Measurements from ENCODE around the gene MTUS2.

Gene MTUS2

DNA sequence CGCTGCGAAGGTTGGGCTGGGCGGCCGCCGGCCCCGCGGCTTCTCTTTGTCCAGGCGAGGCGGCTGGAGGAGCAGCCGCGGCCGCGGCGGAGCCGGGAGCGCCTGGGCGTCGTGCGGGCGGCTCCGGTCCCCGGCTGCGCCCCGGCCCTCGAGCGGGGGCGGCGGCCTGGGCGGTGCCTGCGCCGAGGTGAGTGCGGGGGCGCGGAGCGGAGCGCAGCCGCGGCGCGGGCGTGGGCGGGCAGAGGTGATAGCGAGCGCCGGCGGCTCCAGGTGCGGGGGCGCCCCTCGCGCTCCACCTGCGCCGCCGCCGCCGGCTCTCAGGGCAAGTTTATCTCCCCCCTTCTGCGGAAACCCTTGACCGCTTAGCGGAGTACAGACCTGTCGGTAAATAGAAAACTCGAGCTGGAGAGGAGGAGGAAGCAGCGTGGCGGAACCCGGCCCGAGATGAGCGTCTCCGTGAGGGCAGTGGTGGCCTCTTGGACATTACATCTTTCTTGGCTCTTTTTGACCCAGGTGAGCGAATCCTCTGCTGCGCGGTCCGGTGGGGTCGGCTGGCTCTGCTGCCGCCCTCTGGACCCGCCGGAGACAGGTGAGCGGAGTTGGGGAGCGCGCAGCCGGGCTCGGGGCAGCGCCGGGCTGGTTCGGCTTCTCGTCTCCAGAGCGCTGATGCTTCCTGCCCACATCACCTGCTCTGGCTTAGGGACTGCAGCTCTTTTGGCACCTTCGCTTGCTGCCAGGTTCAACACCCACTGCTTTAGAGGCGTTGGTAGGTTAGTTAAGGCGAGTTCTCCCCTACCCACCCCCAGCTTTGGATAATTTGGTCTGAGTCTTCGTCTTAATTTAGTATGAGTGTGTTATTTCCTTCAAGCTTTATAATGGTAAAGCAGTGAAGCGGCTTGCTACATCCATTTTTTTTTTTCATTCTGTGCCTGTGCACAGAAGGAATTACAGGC lies at the start of gene MTUS2:
Gene MTUS2, plus strand, starts transcription at position 241 of the 953 bp plus-strand sequence.
- no peak for FAIRE-seq

DNA sequence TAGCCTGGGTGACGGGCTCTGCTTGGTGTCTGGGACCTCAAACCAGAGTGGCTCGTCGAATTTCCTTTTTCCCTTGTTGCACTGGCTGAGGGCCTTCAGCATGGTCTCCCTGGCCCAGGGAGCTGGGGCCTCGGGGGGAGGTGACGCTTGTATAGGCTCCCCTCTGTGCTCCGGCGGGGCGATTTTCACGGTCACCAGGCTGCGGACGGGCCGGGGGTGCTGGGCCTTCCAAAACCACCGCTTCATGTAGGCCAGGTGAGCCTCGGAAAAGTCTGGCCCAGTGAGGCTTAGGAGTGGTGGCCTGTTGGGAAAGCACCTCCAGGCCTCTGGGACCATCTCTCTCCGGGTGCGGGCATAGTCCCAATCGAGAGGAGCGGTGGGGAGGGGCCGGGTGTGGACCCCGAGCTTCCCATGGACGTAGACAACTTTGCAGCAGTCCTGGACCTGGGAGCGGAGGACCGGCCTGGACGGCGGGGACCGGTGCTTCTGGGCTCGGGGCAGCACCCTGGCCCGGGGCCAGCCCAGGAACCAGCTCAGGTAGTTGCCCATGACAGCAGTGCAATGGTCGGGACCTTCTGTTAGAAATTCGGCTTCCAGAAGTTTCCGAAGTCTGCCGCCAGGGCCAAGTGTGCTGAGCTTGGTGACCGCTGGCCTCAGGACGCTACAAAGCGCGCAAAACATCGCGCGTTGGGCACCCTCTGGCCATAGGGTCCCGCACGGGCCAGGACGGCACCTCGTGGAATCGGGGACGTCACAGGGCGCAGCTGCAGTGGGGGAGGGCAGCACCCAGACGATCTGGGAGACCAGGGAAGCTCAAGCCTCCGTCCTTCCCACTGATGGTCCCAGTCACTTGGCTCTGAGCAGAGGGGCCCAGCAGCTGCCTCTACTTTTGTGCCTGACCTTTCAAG lies 41.6 kb upstream of the MTUS2 start:
- no peak for FAIRE-seq

DNA sequence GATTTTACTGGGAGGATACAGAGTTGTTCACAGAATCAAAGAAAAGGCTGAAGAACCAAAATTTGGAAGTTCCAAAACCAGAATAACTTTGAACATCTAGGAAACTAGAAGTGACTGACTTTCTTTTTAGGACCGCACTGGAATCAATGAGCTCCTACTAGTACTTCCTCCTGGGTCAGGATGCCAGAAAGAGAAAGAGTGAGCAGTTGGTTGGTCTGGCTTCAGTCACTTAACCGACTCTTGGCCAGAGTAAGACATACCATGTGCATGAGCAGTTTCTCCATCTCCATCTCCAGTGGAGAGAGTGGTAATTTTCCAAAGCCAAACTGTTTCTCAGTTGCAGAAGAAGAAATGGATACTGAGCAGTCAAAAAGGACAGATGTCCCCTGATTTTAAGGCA lies 27.1 kb upstream of the MTUS2 start:
- no peak for FAIRE-seq

DNA sequence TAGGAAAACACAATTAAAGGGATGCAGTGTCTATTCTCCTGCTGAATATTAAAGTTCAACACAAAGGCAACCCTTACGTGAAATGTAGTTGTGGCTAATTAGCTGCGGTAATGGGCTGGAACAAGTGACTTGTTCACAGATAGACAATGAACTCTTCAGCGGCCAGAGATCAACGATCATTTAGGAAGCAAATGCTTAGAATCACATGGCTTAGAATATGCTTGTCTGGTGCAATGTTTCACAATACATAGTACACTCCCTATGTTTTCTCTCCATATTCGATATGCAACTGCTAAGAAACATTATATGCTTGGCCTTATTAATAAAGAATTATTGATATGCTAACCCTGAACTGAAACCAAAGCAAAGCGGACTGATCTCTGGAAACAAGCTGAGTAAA lies 25.7 kb upstream of the MTUS2 start:
- no peak for FAIRE-seq

DNA sequence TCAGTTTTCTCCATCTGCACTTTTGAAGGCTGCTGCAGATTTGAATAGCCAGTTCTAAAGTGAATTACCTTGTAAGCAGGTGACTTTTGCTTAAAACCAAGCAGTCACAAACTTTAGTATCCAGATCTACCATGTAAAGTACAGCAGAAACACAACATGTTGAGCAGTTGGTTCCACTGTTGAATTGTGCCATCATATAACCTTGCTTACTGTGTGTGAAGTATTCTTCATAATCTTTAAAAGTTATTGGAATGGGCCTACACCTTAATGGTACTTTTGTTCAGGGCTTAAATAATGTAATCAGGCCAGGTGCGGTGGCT lies 23.2 kb upstream of the MTUS2 start:
- no peak for FAIRE-seq

DNA sequence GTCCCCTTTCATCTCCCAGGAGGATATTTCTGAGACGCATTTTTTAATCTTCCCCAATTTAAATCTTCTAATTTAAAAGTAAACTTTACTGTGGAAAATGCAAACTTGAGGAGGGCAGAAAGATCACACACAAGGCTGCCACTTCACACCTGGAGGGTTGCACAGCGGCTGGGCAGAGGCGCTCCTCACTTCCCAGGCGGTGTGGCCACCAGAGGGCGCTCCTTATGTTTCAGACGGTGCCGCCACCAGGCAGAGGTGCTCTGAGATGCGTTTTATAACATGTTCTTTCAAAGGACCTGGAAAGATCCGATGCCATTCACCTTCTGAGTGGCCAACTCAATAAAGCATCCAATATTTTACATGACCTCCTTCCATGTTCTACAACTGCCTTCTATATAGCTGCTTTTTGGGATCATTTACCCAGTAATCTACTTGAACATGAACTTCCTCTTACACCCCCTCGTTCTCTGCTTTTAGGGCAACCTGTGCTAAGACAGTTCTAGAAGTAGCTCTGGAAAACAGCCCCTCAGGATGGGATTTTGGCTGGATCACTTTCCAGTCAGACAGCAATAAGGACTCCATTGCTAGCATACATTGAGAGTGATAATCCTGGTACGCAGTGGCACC lies 14.8 kb upstream of the MTUS2 start:
- no peak for FAIRE-seq

DNA sequence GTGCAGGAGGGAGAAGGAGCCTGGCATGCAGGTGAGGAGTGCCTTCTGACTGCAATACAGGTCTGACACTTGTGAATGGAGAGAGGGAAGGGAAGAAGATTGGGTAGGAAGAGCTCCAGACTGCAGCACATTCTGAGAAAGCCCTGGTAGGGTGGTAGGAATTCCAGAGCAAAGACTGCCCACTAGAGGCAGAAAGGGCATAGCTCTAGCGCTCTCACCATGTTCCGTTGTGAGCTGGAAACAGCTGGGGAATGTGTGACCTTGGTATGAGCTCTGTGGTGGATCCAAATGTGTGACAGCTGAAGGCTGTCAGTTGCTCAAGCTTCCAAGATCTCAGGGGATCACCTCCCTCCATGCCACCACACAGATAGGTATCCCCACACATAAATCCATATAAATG lies 2.9 kb upstream of the MTUS2 start:
- no peak for FAIRE-seq

DNA sequence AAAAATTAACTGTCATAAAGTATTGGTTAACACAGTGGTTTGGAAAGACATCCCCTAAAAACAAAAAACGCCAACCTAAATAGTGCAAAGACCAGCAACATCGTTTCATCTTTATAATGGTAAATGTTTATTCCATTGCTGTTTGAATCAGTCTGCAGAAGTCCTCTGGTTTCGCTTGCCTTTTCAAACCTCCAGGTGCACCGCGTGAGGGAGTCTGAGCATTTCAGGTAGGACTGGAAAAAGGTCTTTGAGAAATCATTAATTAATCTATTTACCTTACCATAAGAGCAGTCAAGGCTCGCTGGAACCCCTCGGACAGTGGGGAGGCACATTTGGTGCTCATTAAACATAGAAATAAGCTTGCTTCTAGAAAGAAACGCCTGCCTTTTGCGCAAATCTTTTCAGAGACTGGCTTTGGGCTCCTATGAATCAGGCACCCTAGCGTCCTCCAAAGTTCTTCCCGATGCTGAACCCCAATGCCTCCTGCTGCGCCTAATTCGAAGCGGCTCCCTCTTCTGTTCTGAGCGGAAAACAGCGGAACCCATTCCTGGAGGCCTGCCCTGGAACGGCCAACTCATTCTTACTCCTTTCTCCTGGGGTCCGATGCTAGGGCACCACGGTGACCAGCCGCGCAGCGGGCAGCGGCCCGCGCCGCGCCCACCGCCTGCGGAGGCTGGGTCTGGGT lies 951 bp upstream of the MTUS2 start:
- FAIRE-seq = no peak

DNA sequence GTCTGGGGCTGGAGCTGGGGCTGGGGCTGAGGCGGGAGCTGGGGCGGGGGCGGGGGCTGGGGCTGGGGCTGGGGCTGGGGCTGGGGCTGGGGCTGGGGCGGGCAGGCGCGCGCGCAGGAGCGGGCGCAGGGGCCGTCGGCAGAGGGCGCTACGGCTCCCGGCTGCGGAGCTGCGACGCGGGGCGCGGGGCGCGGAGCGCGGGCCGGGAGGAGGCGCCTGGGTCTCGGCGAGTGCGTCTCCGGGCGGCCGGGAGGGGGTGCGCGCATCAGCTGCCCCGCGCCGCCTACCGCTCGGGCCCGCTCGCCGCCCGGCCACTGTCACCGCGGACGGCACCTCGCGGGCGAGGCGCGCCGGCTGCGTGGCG lies 422 bp upstream of the MTUS2 start:
- no peak for FAIRE-seq

DNA sequence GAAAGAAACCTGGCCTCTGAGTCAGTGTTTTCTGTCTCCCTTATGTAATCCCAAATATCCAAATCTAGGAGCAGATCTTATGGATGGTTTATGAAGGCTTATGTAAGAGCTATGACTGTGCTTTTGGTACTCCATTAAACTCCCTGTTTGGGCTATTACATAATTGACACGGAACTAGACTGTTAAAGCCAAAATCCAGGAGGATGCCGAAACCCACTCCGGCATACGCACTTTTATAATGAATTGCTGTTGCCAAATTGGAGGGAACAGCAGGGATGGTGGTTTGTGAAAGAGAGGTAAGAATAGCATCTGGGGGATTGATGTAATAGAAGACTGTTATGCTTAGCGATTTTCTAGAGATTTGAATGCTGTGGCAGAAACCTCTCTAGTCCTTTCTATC lies 2.0 kb downstream of the MTUS2 start:
- FAIRE-seq = no peak

DNA sequence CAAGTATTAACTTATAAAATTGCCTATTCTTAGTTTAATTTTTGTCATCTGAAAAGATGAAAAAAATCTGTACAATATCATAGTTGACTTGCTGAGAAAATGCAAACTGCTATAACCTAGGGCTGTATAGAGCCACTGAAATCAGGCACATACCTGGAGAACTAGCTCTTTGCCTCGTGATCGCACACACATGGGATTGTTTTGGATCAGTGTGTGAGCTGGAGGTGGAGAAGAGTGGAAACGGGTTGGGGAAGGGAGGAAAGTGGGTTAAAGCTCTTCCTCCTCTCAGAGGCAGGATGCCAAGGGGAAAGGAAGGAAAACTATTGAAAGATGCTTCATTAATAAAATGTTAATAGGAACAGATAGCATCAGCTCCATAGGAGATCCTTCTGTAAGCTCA lies 2.7 kb downstream of the MTUS2 start:
- FAIRE-seq = no peak

DNA sequence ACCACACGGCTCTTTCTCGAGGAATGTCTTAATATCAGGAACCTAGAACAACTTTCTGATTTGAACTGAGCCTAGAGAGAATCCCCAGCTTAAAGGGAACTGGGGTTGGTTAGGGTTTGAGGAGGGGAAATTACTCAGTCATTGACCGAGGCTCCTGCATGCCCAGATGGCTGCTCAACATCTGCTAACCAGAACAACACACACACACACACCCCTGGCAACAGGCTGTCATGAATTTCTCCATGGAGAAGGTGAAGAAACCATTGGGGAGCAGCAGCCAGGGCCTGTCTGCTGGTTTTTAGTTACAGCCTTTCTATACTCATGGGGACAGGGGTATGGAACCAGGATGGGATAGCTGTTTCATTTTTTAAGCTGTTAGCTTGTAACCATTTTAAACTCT lies 5.2 kb downstream of the MTUS2 start:
- no peak for FAIRE-seq

DNA sequence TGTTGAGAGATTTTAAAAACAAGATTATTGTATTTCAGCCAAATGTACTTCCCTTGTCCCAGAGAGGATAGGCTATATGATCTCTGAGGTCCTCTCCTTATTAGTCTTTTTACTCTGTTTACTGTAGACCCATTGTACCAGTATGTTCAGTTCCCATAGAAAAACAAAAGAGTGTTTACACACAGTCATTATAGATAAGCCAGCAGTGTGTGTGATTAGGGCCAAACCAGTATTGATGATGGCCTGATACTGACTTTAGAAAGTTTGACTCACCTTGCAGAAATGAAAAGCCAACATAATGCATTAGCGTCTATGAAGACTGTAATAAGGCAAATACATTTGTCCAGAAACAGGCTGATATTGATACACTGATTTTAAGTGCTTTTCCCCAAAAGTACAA lies 6.2 kb downstream of the MTUS2 start:
- FAIRE-seq = no peak

DNA sequence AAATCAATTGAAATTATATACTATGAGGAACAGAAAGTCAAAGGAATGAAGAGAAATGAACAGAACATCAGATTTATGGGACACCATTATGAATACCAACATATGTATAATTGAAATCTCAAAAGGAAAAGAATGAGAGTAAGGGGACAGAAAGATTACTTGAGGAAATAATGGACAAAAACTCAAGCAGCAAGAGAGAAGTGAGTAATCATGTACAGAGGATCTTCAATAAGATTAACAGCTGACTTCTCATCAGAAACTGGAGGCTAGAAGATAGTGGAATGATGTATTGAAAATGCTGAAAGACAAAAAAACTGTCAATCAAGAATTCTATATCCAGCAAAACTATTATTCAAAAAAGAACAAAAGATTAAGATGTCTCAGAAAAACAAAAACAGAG lies 10.4 kb downstream of the MTUS2 start:
- FAIRE-seq = no peak

DNA sequence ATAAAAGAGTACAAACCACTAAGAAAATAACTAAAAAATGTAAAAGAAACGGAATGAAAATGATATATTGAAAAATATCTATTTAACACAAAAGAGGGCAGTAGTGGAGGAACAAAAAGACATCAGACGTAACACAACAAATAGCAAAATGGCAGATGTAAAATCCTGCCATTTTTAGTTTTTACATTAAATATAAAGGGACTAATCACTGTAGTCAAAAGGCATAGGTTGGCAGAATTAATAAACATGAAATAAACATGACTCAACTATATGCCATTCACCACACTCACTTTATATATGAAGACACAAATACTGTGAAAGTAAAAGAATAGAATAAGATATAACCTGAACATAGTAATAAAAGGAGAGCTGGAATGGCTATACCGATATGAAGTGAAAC lies 11.0 kb downstream of the MTUS2 start:
- no peak for FAIRE-seq

DNA sequence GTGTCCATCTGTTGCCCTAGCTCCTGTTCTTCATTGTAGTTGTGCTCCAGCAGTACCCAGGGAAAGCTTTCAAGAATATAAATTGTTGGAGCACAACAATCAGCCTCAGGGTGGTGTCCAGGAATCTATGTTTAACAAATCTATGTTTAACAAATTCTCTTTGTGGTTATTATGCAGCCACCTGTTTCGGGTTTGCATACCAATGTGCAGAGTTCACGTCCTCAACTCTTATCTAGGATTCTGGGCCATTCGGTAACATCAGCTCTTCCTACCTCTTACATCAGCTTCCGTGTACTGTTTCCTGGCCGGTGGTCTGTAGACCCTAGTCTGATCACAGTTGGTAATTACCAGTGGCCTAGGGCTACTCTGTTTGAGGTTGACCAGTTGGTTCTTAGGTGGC lies 17.0 kb downstream of the MTUS2 start:
- no peak for FAIRE-seq

DNA sequence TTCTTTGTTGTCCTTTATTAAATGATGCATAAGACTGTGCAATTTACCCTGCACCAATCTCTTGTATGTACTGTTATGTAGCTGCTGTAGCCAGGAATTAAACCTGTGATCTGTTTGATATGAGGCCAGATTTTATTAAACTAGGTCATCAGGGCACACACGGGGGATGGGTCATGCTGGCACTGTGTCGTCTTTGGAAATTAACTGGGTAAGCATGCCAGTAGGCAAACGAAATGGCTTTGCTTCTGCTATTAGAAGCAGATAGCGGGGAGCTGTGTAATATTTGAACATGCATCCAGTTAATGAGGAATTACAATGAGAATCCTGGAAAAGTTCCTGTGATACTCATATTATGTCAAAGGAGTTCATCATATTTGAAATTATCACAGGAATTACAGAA lies 23.5 kb downstream of the MTUS2 start:
- FAIRE-seq = no peak

DNA sequence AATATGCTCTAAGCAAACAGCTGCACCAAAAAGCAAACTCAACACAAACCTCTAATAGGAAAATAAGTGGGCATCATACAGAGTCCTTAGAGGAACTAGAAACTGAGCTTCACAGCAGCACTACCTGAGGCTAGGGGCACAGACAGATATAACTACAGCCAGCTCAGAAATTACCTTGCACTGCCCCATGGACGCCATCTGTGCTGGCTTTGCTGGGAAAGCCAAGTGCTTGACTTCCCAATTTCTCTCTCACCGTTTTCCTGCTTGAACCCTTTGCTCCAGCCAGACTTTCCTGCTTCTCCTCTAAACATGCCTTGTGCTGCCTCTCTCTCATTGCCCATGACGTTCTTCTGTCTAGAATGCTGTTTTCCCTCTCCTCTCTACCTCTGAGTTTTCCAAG lies 29.3 kb downstream of the MTUS2 start:
- no peak for FAIRE-seq

DNA sequence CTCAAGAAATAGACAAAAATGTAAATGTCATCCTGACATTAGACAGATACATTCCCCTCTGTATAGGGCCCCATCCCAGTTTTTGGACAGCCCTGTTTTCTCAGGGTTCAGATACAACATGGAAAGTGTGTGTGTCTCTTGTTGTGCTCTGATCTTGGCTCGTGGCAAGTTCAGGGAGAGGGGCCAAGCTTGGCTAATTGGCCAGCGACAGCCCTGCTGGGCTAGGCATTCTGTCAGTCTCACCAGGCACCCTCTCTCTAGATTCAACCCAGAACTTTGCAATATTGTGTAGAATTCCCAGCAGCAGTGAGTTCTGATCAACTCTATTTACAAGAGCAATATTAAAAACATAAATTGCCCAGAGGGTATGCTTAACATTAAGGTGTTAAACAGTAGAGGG lies 30.1 kb downstream of the MTUS2 start:
- no peak for FAIRE-seq

DNA sequence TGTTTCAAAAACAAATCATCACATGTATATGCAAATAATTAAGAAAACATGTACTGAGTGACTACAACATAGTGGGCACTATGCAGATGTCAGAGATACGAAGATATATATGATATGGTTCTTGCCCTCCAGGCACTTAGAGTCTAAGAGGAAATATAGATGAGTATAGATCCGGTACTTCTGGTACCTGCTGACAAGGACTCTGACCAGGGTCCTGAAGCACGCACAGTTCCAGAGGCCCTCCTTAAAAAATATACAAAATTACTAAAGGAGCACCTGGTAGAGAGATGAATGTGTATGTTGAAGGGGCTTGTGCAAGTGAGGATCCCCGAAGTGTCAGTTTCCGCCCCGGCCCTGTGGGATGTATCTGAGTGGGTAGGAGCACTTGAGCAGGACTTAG lies 31.3 kb downstream of the MTUS2 start:
- no peak for FAIRE-seq

DNA sequence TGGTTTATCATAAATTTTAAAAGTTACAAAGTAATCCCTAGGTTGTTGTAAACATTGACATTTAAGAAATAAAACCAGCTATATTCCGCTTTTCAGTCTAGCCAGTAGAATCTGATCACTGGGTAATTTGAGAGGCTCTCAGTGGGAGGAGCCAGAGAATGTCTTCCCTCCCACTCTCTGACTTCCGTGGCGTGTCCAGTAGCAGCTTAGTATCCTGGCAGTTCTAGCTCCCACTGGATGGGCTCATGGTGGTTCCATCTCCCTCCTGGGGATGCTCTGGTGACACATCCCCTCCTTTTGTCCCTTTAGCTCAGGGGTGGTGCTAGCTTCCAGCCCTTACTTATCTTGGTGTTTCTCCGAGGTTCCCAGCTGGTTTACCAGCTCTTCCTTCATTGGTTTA lies 34.5 kb downstream of the MTUS2 start:
- no peak for FAIRE-seq

DNA sequence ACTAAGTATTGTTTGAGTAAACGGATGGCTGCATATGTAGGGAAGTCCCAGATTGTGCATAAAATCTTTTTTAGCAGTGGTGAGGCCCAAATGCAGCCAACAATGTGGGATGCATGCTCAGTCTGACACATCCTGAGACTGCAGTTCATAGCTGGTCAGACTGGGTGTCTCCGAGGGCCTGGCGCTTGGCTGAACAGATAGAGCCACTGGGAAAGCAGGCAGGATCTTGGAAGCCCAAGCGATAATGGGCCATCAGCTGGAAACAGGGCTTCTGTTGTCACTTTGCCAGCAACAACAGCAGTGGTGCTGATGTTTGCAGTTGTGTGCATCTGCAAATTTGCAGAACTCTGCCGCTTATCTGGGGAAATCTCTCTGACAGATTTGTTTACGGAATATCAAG lies 36.1 kb downstream of the MTUS2 start:
- no peak for FAIRE-seq

DNA sequence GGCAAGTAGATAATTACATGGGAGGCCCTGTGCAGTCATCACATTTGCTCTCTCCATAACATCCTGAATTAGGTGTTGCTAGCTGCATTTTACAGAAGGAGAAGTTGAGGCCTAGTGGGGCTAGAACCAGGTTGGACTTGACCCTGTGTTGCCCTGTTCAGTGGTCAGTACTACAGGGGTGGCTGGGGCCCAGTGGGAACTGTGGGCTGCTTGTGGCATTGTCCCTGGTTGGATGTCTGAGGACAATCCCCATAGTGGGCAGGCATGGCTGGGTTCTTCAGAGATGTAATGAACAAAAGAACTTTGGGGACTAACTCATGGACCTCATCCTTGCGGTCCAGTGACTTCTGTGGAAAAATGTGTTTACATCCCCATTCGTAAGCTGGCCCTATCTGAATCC lies 38.9 kb downstream of the MTUS2 start:
- FAIRE-seq = no peak

Measured in G401.6 (cell line).